Kidney (tissue), 14 donors: ENCODE results near the gene TBX1. TPM values are rescaled to one million over a fixed set of nuclear protein-coding genes. Genes with fewer than 3 reads are reported as not detected.

Source experiments
- DNase-seq, 5 donors: peaks; one replicate each; pipeline ENCODE4 v3.0.0-alpha.2; 2013 to 2020
- FAIRE-seq: peaks from 2 replicates; lab custom pipeline; 2012; peaks lifted over from hg19 to GRCh38; lab: Jason Lieb, UNC
- H3K27ac ChIP-seq, 2 donors: one replicate each; pipeline ENCODE4 v1.7.0; 2013; ENCODE audit warnings: low read depth in 2 of 2, low read length in 2 of 2, inconsistent platforms in 1 of 2
- H3K27me3 ChIP-seq: one replicate; pipeline ENCODE4 v1.7.1; 2013; ENCODE audit warnings: low read length, inconsistent platforms; ENCODE audit not compliant: control insufficient read depth, insufficient read depth
- H3K36me3 ChIP-seq, 3 donors: one replicate each; pipeline versions ENCODE4 v1.7.0 to v1.7.1; 2013; ENCODE audit warnings: low read length in 3 of 3, control low read depth in 1 of 3, inconsistent platforms in 1 of 3; ENCODE audit not compliant: insufficient read depth in 3 of 3, control insufficient read depth in 2 of 3
- H3K4me1 ChIP-seq, 3 donors: one replicate each; pipeline versions ENCODE4 v1.7.0 to v1.7.1; 2013; ENCODE audit warnings: low read length in 3 of 3, inconsistent platforms in 1 of 3, low read depth in 1 of 3; ENCODE audit not compliant: control insufficient read depth in 2 of 3, insufficient read depth in 2 of 3
- H3K4me3 ChIP-seq, 3 donors: one replicate each; pipeline versions ENCODE4 v1.7.0 to v1.8.1; 2013; ENCODE audit warnings: low read length in 3 of 3, control low read depth in 1 of 3, inconsistent platforms in 1 of 3
- H3K9ac ChIP-seq, 3 donors: one replicate each; pipeline versions ENCODE4 v1.7.0 to v1.7.1; 2013; ENCODE audit warnings: low read length in 3 of 3, control low read depth in 1 of 3, inconsistent platforms in 1 of 3
- H3K9me3 ChIP-seq, 3 donors: one replicate each; pipeline versions ENCODE4 v1.7.0 to v1.7.1; 2013; ENCODE audit warnings: low read length in 3 of 3, control low read depth in 1 of 3, inconsistent platforms in 1 of 3; ENCODE audit not compliant: control insufficient read depth in 2 of 3, insufficient read depth in 1 of 3
- CTCF ChIP-seq: IDR thresholded peaks from 3 replicates; pipeline ENCODE4 v1.5.1; 2012; ENCODE audit warnings: mild to moderate bottlenecking, moderate library complexity, borderline replicate concordance; ENCODE audit not compliant: insufficient read depth; ENCODE audit errors: extremely low read depth
- intact Hi-C: fragments of 100-400 bp; cut with DNase I; formaldehyde crosslinking; loops from one replicate; pipeline ENCODE4 v1.11.1; 2022
- polyA plus RNA-seq: library from polyadenylated mRNA; stranded (reverse); fragments of 350-450 nt; fragmentation: Illumina TruSeq; extraction: RNeasy Lipid Tissue Mini Kit (QIAGEN cat#74804); gene quantifications from one replicate; pipeline ENCODE4 v1.2.3, GENCODE V29; 2014; ENCODE audit warnings: low read depth, low replicate concordance; ENCODE audit not compliant: insufficient read depth
- total RNA-seq: library from RNA; stranded (reverse); fragmentation: NEBNext Ultra II Directional; extraction: Animal tissue kit (Norgen Biotek cat#: 25700); gene quantifications from one replicate; pipeline ENCODE4 v1.2.1, GENCODE V29; 2021
- donor health status: control.
- donor health status: control.
- donor health status: control.
- donor health status: control.
- donor health status: control.
- donor health status: DM: yes; HTN: yes; CAD: no.
- donor health status: Normal renal cell carcinoma (clear cell type).

Gene TBX1
- total and polyA plus RNA-seq, 2 donors from 2014 or later, result 0.45 to 5.5 TPM

- Histone ChIP-seq H3K36me3 (no peaks in the 10 kb centered on the region), H3K9ac (no peak overlapping the region), H3K27ac (no peak overlapping the region), H3K9me3 (no peaks in the 10 kb centered on the region), H3K4me1 (no peaks in the 10 kb centered on the region), H3K27me3 (no peaks in the 10 kb centered on the region), H3K4me3 (no peak overlapping the region)
- FAIRE-seq, result no peak
- DNase-seq, result peak in 1 of 5 donors; percentile 30
- no peak for TF ChIP-seq CTCF
- intact Hi-C loops, result no loop called here
Measured at GRCh38 chr22:19779685-19780268, 19.2 kb downstream of the TBX1 start.

GRCh38 chr22:19782533-19782932 is 22.0 kb downstream of the TBX1 start:
- peak in 1 of 5 donors; percentile 27 for DNase-seq
- H3K4me1 ChIP-seq, result no peaks in the 10 kb centered on the region
- no peaks in the 10 kb centered on the region for H3K27me3 ChIP-seq
- H3K9ac ChIP-seq, result no peak overlapping the region
- no peak overlapping the region for H3K27ac ChIP-seq
- intact Hi-C loops, result no loop called here
- H3K9me3 ChIP-seq, result no peaks in the 10 kb centered on the region
- FAIRE-seq, result no peak
- TF ChIP-seq CTCF, result no peak
- no peak overlapping the region for H3K4me3 ChIP-seq
- no peaks in the 10 kb centered on the region for H3K36me3 ChIP-seq

- no peak for TF ChIP-seq CTCF
- Histone ChIP-seq H3K4me1 (no peaks in the 10 kb centered on the region), H3K27me3 (no peaks in the 10 kb centered on the region), H3K9me3 (no peaks in the 10 kb centered on the region), H3K36me3 (no peaks in the 10 kb centered on the region), H3K9ac (no peak overlapping the region), H3K4me3 (no peak overlapping the region), H3K27ac (no peak overlapping the region)
- intact Hi-C loops, result no loop called here
- DNase-seq (peak in 4 of 5 donors; percentile 48 to 63 (median 58)), FAIRE-seq (no peak)
Measured at GRCh38 chr22:19783586-19784383, 23.2 kb downstream of the TBX1 start.
